NCI-H1417 (cell line): ENCODE data around the gene CAPN5.

Source experiments
- DNase-seq, 3 experiments: peaks; one replicate each; lab custom pipeline; 2025; lab: John Stamatoyannopoulos, UW

CAPN5 gene

DNA sequence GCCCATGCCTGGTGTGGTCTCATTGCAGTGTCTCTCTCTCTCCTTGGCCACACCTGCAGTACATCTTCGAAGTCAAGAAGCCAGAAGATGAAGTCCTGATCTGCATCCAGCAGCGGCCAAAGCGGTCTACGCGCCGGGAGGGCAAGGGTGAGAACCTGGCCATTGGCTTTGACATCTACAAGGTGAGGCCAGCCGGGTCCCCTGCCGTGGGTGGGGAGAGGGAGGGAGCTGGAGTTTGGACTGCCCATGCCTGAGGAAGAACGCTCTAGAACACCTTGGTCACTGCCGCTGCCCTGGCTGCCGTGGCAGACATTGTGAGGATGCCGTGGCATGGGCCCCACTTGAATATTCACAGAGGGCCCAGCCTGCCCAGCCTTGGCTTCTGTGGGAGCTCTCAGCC is 52.2 kb downstream of the CAPN5 start:
- no peak for DNase-seq

DNA sequence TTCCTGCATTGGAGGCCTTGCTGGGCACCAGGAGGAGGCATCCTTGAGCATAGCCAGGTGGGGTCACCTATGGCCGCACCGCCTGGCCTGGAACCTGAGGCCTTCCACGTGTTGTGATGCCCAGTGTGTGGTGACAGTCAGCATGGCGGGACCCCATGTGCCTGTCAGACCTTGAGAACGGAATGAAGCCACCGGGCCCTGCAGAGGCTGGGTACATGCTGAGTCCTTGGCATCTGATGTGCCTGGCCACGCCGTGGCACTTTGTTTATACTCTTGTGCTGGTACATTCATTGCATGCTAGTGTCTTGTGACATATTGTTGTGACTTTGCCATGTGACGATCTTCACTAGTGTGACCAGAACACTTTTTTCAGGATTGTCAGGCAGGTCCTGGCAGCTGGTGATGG is 52.8 kb downstream of the CAPN5 start:
- DNase-seq = no peak

DNA sequence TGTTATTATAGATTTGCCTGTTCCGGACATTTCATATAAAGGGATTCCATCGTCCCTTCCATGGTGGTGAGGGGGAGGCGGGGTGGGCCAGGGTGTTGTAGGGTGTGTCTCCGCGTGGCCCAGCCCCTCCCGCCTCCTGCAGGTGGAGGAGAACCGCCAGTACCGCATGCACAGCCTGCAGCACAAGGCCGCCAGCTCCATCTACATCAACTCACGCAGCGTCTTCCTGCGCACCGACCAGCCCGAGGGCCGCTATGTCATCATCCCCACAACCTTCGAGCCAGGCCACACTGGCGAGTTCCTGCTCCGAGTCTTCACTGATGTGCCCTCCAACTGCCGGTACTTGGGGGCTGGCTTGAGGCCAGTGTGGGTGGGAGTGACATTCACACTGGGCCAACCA is 53.8 kb downstream of the CAPN5 start:
- DNase-seq = no peak

DNA sequence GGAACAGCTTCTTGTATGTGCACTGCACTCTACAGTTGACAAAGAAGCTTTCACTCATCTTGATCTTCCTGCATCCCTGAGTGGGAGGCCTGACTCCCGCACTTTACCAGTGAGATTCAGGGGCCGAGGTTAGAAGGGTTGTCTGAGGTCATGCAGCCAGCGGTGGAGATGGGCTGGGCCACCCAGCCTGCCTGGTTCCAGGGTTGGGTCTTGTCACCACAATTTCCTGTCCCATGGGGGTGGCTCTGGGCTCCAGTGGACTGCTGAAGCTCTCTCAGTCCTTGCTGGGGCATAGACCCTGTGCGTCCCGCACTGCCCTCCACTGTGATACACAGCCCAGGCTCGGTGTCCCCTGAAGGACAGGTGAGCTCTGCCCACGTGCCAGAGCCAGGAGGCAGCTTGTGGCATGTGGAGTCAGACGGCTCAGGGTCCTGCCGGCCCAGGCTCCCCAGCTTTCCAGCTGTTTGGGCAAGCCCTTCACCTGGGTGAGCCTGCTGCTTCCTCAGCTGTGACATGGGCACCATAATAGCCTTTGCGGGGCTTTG is 54.4 kb downstream of the CAPN5 start:
- DNase-seq = no peak

DNA sequence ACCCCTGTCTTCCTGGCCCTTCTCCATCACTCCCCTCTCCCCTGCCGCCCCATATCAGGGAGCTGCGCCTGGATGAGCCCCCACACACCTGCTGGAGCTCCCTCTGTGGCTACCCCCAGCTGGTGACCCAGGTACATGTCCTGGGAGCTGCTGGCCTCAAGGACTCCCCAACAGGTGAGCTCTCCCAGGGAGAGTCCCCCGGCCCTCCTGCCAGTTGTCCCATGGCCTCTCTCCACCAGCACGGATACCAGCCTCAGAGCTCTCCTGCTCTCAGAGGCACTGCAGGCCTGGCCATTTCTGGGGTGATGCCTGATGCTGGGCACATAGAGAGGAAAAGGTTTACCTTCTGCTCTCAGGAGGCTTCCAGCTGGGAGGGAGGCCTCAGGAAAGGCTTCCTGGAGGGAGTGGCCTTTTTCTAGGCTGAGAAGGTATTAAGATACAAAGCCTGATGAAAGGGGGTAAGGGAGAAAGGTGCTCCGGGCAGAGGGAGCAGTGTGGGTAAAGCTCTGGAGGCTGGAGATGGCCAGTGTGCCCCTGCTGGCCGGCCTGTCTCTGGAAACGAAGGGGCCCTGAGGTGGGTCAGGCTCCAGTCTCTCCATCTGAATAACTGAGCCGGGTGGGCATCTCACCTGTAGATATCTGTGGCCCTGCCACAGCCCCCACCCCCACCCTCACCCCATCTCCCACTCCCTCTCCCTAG is 55.3 kb downstream of the CAPN5 start:
- DNase-seq = no peak

DNA sequence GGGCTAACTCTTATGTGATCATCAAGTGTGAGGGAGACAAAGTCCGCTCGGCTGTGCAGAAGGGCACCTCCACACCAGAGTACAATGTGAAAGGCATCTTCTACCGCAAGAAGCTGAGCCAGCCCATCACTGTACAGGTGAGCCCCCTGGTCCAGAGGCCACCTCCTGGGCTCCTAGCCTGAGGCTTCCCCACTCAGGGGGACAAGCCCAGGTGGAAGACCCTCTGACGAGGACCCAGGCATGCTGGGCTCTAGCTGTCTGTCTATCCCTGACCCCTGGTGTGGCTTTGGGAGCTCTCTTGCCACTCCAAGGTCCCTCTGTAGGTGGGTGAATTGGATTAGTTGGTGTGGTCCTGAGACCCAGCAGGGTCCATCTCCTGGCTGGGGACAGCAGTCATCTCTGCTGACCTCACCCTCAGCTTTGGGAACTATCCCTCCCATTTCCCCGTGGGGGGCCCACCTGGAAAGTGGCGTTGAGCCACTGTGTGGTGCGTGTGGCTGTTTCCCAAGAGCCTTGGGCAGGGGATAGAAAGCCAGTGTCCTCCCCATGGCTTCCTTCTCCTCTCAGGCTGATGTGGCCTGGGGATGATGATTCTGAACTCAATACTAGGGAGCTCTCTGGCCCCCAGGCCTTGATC is 55.9 kb downstream of the CAPN5 start:
- DNase-seq = no peak

DNA sequence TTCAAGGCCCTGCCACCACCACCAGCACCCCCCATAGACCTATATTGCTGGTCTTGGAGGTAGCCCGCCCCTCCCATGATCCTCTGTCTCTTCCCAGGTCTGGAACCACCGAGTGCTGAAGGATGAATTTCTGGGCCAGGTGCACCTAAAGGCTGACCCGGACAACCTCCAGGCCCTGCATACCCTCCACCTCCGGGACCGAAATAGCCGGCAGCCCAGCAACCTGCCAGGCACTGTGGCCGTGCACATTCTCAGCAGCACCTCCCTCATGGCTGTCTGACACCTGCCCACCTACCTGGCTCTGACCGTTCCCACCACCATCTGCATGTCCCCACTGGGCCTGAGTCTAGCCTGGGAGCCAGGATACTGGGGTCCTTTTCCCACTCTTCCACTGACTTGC is 56.8 kb downstream of the CAPN5 start:
- no peak for DNase-seq

DNA sequence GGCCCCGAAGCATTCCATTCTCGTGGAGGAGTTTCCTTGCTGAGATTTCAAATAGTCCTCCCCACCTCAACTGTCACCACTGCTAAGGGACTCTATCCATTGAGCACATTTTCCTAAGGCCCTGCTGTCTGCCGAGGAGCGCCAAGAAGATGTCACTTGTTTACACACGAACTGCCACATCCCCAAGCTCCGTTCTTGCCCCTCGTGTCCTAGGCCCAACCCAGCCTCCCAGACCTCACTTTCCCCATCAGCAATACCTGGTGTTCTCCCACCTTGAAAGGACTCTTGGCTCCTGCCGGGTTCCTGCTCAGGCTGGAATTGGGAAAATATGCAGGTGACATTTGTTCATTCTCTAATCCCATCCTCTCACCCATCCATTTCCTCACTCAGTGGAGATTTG is 57.3 kb downstream of the CAPN5 start:
- no peak for DNase-seq

DNA sequence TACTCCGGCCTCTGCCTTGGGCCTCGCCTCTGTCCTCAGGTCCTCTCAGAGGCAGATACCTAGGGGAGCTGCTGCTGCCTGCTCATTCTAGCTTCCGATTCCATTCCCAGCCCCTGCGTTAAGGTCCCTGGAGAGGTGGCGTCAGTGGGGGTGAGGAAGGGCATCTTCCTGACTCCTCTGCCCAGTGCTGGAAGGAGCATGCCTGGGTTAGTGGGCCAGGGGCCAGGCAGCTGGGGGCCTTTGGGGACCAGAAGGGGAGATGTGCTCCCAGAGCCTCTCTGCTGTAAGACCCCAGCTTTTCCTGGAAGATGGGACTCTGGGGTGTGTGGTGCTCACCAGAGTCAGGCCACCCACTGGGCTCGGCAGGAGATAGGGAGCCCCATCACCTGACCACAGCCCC is 57.7 kb downstream of the CAPN5 start:
- no peak for DNase-seq

DNA sequence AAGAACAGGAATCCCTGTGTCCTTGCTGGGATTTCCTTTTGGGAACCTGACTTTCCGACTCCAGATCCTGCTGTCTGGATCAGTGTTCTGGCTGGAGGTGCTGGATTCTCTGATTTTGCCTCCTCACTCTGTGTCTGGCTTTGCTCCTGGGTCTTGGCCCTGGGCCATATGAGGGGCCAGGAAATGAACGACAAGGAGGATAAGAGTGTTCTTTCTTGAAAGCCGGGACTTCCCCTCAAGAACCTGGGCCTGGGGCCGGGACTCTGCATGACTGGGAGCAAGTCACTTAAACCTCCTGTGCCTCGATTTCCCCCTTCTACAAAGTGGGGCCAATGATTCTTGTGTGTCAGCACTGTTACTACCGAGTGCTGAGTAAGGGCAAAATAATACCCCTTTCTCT is 58.4 kb downstream of the CAPN5 start:
- DNase-seq = no peak

DNA sequence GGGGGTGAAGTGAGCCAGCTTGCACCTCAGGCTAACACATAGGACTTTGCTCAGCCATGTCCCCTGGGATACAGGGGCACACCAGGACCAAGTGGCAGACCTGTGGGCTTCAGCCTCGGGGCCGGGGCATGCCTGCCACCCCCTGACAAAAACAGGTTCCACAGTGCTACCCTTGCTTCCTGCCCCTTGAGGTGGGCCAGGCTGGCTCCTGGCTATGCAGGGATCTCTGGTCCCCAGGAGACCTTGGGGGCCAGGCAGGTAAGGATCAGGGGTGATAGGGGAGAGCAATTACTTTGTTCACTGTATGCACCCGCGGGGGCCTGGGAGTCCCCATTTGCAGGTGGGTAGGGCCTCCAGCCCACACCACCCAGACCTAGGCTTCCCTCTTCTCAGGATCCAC is 58.9 kb downstream of the CAPN5 start:
- DNase-seq = no peak

DNA sequence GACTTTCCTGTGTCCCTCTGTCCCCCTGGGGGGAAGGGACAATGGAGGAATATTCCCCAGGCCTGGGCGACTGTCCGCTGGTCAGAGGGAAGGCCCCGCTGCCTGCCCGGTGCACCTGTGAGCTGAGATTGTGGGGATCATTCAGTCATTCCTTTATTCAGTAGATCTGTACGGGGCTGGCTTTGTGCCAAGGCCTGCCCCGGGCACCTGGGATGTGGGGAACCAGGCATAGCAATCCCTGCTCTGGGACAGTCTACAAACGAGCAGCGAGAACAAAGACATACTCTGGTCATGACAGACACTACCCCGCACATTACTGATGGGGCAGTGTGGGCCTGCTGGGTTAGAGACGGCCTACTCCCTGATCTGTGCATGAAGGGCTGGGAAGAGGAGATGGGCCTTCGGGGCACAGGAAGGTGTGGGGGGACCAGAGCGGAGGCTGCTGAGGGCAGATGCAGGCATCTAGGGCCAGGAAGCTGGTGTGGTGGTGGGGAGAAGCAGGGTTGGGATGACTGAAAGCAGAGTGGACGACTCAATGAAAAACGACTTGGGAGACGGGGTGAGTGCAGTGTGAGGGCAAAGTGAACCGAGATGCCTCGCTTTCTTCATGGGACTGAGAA is 59.5 kb downstream of the CAPN5 start:
- DNase-seq = peak in 1 of 3 experiments; percentile 7

DNA sequence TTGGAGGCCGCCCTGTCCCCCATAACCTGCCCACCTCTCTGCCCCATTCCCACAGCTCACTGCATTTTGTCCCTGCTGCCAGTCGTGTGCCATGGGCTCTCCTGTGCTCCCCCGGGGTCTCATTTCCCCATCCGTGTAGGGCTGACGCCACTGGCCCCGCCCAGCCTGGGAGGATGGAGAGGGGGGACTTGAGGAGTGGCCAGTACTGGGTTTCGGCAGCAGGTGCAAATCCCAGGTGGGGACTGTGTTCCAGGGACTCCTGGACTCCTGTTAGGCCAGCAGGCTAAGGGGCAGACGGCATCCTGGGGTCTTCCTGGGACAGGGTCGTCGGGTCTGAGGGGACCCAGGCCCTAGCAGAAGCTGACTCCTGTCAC is 60.1 kb downstream of the CAPN5 start:
- DNase-seq = no peak

DNA sequence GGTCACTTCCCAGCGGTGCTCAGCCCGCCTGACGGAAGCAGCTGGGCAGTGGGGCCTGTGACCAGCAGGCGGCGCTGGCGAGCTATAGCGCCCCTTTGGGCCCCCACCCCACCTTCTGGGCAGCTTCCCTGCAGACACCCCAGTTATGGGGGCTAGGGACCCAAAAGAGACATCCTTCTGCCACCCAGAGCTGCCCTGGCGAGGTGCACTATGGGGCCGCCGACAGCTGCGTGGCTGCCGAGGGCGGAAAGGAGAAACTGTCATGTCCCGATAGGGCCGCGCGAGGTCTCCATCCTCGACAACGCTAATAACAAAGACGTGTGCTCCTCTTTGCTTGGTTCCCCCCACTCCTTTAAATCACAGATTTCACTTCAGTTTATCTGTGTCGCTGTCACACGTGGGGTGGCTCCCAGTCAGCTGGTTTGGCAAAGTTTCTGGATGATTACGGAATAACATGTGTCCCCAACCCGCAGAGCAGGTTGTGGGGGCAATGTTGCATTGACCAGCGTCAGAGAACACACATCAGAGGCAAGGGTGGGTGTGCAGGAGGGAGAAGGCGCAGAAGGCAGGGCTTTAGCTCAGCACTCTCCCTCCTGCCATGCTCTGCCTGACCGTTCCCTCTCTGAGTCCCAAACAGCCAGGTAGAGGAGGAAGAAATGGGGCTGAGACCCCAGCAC is 60.6 kb downstream of the CAPN5 start:
- DNase-seq = peak; percentile 43 to 88 (median 85)

DNA sequence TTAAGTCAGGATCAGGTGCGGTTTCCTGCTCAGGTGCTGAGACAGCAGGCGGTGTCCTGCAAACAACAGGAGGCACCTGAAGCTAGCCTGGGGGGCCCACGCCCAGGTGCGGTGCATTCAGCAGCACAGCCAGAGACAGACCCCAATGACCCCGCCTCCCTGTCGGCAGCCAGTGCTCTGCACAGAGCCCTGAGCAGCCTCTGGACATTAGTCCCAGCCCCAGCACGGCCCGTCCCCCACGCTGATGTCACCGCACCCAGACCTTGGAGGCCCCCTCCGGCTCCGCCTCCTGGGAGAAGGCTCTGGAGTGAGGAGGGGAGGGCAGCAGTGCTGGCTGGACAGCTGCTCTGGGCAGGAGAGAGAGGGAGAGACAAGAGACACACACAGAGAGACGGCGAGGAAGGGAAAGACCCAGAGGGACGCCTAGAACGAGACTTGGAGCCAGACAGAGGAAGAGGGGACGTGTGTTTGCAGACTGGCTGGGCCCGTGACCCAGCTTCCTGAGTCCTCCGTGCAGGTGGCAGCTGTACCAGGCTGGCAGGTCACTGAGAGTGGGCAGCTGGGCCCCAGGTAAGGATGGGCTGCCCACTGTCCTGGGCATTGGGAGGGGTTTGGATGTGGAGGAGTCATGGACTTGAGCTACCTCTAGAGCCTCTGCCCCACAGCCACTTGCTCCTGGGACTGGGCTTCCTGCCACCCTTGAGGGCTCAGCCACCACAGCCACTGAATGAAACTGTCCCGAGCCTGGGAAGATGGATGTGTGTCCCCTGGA is 61.3 kb downstream of the CAPN5 start, which contains the start of gene MYO7A:
MYO7A (plus strand) TSS at position 327 of the 772 bp plus-strand sequence. CDS start 2,389 bp downstream, outside the sequence.
- DNase-seq = peak in 2 of 3 experiments; percentile 88 to 92

DNA sequence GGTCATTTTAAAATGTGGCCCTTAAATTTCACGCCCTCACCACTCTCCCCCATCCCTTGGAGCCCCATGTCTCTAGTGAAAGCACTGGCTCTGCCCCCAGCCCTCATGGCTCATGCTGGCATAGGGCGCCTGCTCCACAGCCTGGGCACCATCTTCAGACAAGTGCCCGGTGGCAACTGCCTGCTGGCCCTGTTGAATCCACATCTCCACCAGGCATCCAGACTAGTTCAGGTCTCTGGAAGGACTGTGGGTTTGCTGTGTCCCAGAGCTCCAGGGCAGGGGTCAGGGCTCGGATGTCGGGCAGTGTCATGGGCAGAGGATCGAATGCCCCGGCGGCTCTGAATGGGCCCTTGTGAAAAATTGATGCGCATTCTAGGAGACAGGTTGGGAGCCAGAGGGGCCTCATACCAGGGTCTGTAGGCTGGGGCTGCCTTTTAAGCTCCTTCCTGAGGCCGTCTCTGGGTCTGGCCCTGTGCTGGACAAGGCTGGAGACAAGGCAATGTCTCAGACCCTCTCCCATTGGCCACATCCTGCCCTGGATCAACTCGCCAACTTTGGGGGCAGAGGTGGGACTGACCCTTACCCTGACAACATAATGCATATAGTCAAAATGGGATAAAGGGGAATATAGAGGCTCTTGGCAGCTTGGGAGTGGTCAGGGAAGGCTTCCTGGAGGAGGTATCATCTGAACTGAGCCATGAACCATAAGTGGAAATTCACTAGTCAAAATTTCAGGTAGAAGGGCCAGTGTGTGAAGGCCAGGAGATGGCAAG is 62.5 kb downstream of the CAPN5 start:
- DNase-seq = no peak

DNA sequence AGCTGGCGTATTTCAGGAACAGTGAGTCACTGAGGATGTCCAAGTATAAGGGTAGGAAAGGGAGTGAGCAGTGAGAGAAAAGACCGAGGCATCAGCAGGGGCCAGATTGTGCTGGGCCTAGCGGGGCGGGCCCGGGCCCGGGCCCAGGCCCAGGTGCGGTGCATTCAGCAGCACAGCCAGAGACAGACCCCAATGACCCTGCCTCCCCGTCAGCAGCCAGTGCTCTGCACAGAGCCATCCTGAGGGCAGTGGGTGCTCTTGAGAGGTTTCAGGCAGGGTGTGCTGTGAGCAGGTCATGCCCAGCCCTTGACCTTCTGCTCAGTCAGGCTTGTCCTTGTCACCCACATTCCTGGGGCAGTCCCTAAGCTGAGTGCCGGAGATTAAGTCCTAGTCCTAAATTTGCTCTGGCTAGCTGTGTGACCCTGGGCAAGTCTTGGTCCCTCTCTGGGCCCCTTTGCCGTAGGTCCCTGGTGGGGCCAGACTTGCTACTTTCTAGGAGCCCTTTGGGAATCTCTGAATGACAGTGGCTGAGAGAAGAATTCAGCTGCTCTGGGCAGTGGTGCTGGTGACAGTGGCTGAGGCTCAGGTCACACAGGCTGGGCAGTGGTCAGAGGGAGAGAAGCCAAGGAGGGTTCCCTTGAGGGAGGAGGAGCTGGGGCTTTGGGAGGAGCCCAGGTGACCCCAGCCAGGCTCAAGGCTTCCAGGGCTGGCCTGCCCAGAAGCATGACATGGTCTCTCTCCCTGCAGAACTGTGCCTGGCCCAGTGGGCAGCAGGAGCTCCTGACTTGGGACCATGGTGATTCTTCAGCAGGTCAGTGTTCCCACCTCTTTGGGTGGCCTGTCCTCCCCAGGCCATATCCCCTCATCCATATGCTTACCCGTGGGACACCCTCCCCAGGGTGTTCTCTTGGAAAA is 63.3 kb downstream of the CAPN5 start:
- no peak for DNase-seq

DNA sequence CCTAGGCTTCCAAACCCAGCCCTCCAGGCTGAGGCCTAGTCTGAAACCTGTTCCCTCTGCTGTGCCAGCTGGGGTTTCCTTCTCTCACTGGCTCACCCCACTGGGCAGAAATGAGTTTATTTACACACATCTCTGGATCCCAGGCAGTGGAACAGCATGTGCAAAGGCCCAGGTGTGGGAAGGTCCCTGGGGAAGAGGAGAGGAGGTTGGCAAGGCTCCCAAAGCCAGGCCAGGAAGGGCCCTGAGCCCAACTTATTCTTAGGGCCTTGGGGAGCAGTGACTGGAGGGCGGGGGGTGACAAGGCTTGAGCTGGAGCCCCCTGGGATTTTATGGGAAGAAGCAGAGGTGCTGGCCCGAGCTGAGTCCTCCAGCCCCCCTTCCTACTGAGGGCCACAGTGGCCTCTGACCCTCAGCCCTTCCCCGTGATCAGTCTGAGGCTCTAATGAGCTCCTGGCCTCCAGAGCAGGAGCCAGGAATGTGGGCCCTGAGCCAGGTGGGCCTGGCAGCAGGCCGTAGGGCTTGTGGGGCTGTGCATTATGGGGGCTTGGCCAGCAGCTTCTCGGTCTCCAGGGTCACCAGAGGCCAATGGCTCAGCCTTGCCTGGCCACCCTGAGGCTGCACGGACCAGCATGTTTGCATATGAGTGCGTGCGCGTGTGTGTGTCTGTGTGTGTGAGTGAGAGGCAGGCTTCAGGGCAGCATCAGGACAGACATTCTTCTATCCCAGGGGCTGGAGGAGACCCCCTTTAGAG is 64.2 kb downstream of the CAPN5 start:
- no peak for DNase-seq

DNA sequence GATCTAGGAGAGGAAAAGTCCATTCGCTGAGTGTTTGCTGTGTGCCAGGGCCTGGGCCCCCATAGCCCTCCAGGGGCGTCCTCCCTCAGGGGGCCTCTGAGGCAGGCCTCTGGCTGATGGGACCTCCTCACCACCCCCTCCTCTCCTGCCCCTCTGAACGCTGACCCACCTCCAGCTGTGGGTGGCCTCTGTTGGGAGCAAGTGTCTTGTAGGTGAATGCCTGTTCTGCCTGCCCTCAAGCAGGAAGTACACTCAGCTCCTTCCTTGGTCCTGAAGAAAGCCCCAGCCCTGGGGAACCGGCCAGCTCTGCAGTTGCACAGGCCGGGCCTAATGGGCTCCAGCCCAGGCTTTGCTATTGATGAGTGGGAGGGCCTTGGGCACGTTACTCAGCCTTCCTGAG is 64.8 kb downstream of the CAPN5 start:
- no peak for DNase-seq
